ENCODE results near the gene RXFP1.

GRCh38 chr4:158599765-158600498, 78.2 kb downstream of the RXFP1 start:
- no peak for TF ChIP-seq CTCF (IDR thresholded peaks at IDR 0.05; ENCODE audit: low read depth, low read length)
- TF ChIP-seq POLR2A (IDR thresholded peaks at IDR 0.05; ENCODE audit: extremely low read depth, insufficient read length) = no peak
- TF ChIP-seq MYC (IDR thresholded peaks at IDR 0.05; ENCODE audit: low read depth, low read length) = no peak

Measured in NB4 (cell line).